ENCODE results near the gene DHDDS. TPM values are rescaled to one million over a fixed set of nuclear protein-coding genes. Genes with fewer than 3 reads are reported as not detected.

Gene DHDDS
- total RNA-seq, 2 donors from 2014 or later = 21.3 to 52.4 TPM

DNA sequence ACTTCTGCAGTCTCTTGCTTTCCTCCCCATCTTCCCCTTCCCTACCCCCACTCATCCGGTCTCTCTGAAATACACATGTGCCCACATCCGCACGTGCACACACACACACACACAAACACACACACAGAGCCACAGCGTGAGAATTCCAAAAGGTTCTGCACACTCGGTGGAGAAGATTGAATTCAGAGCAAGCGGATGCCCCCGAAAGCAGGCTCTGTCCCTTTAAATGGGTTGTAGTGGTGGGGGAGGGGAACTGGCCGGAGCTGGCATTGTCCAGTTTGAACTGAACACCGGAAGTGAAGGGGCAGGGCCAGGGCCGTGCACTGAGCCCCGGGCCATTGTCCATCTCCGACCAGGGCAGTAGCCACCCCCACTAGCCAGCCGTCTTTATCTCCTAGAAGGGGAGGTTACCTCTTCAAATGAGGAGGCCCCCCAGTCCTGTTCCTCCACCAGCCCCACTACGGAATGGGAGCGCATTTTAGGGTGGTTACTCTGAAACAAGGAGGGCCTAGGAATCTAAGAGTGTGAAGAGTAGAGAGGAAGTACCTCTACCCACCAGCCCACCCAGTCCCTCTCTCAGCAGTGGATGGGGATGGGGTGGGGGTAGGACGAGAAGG lies 22.8 kb upstream of the DHDDS start:
- H3K9me3 ChIP-seq = no peaks in the 10 kb centered on the region
- 0 to 5% methylated on average over 9 to 16 of the region's 16 CpGs for WGBS, 2 donors
- intact Hi-C loops (cut with DNase I) = loop anchor here (10.0 kb wide), 1 partner anchor 134 kb away; no protein-coding TSS in a partner anchor
- ATAC-seq (no peak), DNase-seq (no peak)
- H3K4me1 ChIP-seq = no peaks in the 10 kb centered on the region
- H3K27ac ChIP-seq = no peak overlapping the region
- H3K36me3 ChIP-seq (replicated peaks in 1 of 2; ENCODE audit: insufficient read depth in 1 of 2, low read depth in 2 of 2) = no peaks in the 10 kb centered on the region
- no peak overlapping the region for H3K4me3 ChIP-seq
- peaks cover 0 to 29% of the 10 kb centered on the region in 2 donors for H3K27me3 ChIP-seq
- TF ChIP-seq, protein P1, sequence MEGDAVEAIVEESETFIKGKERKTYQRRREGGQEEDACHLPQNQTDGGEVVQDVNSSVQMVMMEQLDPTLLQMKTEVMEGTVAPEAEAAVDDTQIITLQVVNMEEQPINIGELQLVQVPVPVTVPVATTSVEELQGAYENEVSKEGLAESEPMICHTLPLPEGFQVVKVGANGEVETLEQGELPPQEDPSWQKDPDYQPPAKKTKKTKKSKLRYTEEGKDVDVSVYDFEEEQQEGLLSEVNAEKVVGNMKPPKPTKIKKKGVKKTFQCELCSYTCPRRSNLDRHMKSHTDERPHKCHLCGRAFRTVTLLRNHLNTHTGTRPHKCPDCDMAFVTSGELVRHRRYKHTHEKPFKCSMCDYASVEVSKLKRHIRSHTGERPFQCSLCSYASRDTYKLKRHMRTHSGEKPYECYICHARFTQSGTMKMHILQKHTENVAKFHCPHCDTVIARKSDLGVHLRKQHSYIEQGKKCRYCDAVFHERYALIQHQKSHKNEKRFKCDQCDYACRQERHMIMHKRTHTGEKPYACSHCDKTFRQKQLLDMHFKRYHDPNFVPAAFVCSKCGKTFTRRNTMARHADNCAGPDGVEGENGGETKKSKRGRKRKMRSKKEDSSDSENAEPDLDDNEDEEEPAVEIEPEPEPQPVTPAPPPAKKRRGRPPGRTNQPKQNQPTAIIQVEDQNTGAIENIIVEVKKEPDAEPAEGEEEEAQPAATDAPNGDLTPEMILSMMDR (IDR thresholded peaks at IDR 0.05) = no peak
- no peak for TF ChIP-seq POLR2A (IDR thresholded peaks at IDR 0.05)

DNA sequence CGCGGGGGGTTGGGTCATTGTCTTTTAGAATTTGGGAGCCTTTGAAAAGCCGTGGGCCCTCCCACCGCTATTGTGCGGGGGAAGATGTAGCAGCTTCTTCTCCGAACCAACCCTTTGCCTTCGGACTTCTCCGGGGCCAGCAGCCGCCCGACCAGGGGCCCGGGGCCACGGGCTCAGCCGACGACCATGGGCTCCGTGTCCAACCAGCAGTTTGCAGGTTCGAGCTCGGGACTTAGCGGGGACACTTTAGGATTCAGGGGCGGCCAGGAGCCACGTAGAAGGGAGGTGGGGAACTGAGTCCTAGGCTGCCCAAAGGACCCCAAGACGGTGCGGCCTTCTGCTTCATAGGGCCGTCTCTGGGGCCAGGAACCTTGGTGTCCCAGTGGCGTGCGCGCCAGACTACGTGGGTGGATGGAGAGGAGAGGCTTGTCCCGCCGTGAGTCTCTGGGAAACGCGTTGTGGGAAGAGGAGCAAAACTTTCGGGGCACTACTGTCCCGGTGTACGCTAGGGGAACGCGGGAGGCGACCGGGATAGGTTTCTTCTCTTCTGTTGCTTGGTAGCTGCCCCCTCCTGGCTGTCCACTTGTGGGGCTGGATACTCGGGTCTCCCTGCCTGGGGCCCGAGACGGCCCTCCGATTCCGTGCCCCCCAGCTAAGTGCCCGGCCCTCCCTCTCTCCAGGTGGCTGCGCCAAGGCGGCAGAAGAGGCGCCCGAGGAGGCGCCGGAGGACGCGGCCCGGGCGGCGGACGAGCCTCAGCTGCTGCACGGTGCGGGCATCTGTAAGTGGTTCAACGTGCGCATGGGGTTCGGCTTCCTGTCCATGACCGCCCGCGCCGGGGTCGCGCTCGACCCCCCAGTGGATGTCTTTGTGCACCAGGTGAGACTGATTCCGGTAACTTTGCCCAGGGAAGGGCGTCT lies 21.2 kb upstream of the DHDDS start, which contains the start of gene LIN28A:
Gene LIN28A (plus strand): TSS at position 112 of the 918 bp plus-strand sequence. CDS start 75 bp downstream, at position 187.
- no peak for ATAC-seq
- H3K9me3 ChIP-seq = no peaks in the 10 kb centered on the region
- peaks cover 0 to 29% of the 10 kb centered on the region in 2 donors for H3K27me3 ChIP-seq
- DNase-seq = no peak
- H3K36me3 ChIP-seq (replicated peaks in 1 of 2; ENCODE audit: insufficient read depth in 1 of 2, low read depth in 2 of 2) = no peaks in the 10 kb centered on the region
- H3K27ac ChIP-seq = no peak within 1 kb of the TSS
- intact Hi-C loops (cut with DNase I) = no loop called here
- TF ChIP-seq POLR2A (IDR thresholded peaks at IDR 0.05) = no peak
- TF ChIP-seq, protein P1 (IDR thresholded peaks at IDR 0.05) = no peak
- no peak within 1 kb of the TSS for H3K4me3 ChIP-seq
- H3K4me1 ChIP-seq = no peaks in the 10 kb centered on the region
- 3 to 6% methylated on average over 6 to 70 of the region's 70 CpGs for WGBS, 2 donors

DNA sequence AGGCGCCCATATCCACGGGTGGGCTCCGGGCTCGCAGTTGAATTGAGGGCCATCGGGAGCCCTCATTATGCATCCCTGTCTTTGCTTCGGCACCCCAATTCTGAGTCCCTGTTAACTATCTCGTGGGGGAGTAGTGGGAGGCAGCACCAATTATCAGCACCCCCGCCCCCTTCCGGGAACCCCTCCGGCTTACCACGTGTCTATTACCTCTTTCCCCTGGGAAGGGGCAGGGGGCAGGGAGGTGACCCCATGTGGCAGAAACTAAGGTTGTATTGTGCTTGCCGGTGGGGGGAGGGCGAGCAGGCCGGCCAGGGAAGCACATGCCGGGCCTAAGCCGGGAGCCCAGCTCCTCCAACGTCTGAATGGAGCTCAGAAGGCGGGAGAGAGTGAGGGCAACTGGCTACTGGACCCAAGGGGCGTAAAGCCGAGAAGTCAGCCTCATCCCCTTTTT lies 20.5 kb upstream of the DHDDS start:
- no peak overlapping the region for H3K27ac ChIP-seq
- no peaks in the 10 kb centered on the region for H3K36me3 ChIP-seq (replicated peaks in 1 of 2; ENCODE audit: insufficient read depth in 1 of 2, low read depth in 2 of 2)
- ATAC-seq (no peak), DNase-seq (no peak)
- peaks cover 0 to 29% of the 10 kb centered on the region in 2 donors for H3K27me3 ChIP-seq
- intact Hi-C loops (cut with DNase I) = no loop called here
- H3K4me3 ChIP-seq = no peak overlapping the region
- H3K9me3 ChIP-seq = no peaks in the 10 kb centered on the region
- WGBS, 2 donors = 6 to 17% methylated on average over 13 to 19 of the region's 20 CpGs
- no peaks in the 10 kb centered on the region for H3K4me1 ChIP-seq
- TF ChIP-seq, protein P1 (IDR thresholded peaks at IDR 0.05) = no peak
- TF ChIP-seq POLR2A (IDR thresholded peaks at IDR 0.05) = no peak

DNA sequence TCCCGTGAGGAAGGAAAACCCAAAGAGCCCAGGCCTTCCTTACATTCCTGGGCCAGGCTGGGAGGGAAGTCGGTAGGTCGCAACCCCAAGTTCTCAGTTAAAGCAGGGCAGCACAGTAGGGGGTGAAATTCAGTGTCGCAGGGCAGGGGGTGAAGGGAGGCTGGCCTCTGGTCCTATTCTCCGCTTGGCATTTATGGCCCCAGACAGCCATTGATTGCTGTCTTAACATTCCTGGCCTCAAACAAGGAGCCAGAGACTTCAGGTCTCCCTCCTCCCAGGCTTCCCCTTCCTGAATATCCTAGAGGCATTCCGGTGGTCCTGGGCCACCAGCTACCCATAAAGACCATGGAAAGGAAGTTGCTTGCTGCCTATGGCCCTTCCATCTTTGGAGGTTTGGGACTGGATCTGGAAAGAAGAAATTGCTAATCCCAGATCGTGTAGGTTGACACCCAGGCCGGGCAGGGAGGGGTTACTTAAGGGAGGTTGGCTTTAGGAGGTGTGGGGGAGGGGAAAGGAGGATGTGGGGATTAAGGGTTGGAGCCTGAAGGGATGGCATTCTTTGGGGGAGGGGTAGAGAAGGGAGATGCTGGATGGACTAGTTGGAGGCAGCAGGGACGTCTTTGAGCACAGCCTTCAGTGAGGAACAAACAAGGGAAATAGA lies 19.8 kb upstream of the DHDDS start:
- Histone ChIP-seq H3K4me3 (no peak overlapping the region), H3K27me3 (peaks cover 0 to 29% of the 10 kb centered on the region in 2 donors), H3K9me3 (no peaks in the 10 kb centered on the region), H3K27ac (no peak overlapping the region), H3K4me1 (no peaks in the 10 kb centered on the region), H3K36me3 (replicated peaks in 1 of 2; ENCODE audit: insufficient read depth in 1 of 2, low read depth in 2 of 2) (no peaks in the 10 kb centered on the region)
- no peak for TF ChIP-seq POLR2A (IDR thresholded peaks at IDR 0.05)
- TF ChIP-seq, protein P1 (IDR thresholded peaks at IDR 0.05) = no peak
- intact Hi-C loops (cut with DNase I) = no loop called here
- DNase-seq (no peak), ATAC-seq (no peak)
- 14 to 19% methylated on average over 5 to 9 of the region's 9 CpGs for WGBS, 2 donors
